ENCODE results near the gene POLE2.
"Not testable (repeated sequence)": the region's sequence is repeated elsewhere in the genome, so short reads cannot be mapped to it uniquely, and the experiment has no call there.

POLE2 gene

DNA sequence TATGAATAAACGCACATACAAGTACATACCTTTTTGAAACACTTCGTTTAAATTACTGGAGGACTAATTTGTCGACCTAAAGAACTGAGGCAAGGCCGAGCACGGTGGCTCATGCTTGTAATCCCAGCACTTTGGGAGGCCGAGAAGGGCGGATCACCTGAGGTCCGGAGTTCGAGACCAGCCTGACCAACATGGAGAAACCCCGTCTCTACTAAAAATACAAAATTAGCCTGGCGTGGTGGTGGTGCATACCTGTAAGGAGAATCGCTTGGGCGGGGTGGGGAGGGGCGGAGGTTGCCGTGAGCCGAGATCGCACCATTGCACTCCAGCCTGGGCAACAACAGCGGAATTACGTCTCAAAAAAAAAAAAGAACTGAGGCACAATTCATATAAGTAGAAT lies 68.7 kb downstream of the POLE2 start:
- not testable (repeated sequence) for FAIRE-seq

DNA sequence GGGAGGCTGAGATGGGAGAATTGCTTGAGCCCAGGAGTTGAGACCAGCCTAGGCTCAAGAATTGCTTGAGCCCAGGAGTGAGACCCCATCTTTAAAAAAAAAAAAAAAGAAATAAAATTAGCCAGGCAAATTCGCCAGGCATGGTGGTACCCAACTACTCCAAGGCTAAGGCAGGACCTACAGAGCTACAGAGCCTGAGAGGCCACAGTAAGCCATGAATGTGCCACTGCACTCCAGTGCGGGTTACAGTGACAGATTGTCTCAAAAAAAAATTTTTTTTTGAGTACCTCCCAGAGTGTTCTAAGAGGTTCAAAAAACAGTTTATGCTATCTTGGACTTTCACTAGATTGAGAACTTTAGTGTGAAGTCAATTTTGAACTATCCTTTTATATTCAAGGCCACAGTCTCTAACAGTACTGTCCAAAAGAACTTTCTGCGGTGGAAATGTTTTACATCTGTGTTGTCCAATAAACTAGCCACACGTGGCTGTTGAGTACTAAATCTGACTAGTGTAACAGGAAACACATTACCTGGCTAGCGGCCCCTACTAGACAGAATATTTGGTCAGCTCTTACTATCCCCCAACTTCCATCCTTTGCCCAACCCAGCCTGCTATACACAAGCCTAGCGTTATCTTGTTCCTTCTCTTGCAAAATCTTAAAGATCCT lies 70.0 kb downstream of the POLE2 start:
- FAIRE-seq, result no peak

DNA sequence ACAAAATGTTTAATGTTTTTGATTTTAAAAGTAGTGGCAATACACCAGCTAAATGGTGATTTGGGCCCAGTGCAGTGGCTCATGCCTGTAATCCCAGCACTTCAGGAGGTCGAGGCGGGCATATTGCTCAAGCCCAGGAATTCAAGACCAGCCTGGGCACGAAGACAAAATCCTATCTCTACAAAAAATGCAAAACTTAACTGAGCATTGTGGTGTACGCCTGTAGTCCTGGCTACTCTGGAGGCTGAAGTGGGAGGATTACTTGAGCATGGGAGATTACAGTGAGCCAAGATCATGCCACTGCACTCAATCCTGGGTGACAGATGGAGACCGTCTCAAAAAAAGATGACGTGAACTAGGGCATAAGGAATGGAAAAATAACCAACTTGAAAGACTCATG lies 72.2 kb downstream of the POLE2 start:
- no peak for FAIRE-seq

DNA sequence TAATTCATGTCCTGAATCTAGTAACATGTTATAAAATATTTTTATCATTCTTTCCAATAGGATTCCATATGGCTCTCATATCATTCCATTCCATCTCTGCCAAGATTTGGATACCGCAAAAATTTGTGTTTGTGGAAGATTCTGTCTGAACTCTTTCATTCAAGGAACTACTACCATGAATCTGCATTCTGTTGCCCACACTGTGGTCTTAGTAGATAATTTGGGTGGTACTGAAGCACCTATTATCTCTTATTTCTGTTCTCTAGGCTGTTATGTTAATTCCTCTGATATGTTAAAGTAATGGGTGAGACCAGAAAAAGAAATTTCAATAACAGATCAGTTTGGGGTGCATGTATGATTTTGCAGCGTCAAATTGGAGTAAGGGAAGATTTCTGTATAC lies 73.8 kb downstream of the POLE2 start:
- no peak for FAIRE-seq

DNA sequence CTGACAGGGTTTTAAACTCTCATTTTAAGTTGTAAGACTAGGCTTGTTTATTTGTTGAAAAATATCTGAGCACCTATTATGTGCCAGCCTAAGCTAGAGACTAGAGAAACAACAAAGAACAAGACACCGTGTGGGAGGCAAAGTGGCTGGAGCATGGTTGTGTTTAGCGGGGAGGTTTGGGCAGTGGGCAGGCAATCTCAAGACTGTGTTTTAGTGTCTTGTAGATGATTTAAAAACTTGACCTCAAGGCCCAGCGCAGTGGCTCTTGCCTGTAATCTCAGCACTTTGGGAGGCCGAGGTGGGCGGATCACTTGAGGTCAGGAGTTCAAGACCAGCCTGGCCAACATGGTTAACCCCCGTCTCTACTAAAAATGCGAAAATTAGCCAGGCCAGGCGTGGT lies 75.3 kb downstream of the POLE2 start:
- FAIRE-seq, result no peak

- no peak for FAIRE-seq
These were observed 75.8 kb downstream of the POLE2 start for GRCh38 chr14:49612251-49612650.

DNA sequence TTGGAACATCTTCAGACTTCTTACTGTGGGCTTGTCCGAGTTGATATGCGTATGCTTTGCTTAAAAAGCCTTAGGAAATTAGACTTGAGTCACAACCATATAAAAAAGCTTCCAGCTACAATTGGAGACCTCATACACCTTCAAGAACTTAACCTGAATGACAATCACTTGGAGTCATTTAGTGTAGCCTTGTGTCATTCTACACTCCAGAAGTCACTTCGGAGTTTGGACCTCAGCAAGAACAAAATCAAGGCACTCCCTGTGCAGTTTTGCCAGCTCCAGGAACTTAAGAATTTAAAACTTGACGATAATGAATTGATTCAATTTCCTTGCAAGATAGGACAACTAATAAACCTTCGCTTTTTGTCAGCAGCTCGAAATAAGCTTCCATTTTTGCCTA lies 80.4 kb downstream of the POLE2 start:
- no peak for FAIRE-seq

DNA sequence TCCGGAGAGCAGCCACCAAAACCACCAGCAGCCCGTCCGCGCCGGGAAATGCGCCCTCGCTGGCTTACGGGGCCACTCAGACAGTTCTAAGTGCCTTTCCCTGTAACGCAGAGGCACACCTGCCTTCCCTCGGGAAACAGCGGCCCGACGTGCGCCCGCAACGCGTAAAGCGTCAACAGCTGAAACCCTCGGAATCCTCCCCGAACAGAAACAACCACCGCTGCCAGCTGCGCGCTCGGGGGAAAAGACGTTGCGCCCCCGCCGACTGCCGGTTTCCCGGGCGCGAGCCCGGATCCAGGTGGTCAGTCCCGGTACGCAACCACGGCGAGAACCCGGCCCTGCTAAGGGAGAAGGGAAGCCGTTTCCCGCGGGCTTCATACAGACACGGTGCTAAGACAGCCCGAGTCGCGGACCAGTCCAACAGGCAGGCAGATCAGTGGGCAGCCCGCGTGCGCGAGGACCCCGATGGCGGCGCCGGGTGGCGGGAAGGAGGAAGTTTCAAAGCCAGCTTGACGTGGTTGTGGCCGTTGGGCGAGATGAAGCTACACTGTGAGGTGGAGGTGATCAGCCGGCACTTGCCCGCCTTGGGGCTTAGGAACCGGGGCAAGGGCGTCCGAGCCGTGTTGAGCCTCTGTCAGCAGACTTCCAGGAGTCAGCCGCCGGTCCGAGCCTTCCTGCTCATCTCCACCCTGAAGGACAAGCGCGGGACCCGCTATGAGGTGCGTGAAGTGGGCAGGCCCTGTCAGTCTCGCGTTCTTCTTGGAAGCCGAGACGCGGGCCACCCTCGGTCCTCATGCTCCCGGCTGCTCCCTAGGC lies 89.3 kb downstream of the POLE2 start, which contains the start of gene LRR1:
TSS of gene LRR1 (plus strand) at position 456 of the 816 bp plus-strand sequence. CDS start at position 537, 81 bp downstream.
- FAIRE-seq, result no peak

DNA sequence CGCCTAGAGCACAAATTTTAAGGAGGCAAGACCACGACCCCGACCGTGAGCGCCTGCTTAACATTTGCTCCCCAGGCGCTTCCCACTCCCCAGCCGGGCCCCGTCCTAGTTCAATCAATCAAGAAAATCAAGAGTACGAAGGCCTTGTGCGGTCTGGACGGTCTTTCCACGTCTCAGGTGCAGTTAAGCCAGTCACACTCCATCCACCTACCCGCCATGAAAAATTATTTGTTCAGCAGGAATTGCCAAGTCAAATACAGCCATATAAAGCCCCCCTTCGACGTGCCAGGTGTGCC lies 89.9 kb downstream of the POLE2 start:
- no peak for FAIRE-seq

DNA sequence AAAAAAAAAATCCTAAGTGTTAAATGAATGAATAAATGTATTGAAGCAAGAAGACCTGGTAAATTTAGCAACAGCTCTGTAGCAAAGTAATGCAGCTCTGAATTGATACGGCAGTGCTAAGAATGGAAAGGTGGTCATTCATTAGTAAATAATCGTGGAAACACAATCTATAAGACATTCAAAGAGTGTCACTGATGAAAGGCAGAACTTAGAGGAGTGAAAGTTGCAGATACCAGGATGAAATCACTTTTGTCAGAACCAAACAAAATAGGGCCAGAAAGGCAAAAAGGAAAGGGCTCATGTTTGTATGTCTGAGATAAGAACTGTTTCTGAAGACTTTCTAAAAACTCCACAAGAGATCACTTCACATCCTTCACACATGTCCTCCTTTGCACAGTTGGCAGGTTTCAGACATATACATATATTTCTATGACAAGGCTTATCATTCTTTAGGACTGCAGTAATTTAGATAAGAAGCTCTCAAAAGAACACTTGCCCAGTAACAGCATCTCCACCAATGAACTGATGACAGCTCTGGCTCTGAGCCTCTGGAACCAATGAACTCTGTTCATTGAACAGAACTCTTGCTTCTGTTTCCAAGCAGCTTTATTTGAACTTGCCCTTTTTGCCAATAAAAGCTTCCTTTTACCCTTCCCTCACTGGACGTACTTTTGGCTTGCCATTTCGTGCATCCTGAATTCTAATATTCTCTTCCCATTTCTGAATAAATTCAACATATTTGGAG lies 93.5 kb downstream of the POLE2 start:
- no peak for FAIRE-seq

Measured in G401.6 (cell line).